Nephron (organoid): ENCODE measurements around the gene CBY2.

Experiments used
- H3K27ac Mint-ChIP-seq, 3 experiments: 2 replicates each; pipeline ENCODE4 v1.8.0; 2020; ENCODE audit warnings: mixed read lengths in 3 of 3, mild to moderate bottlenecking in 2 of 3, moderate library complexity in 1 of 3
- H3K27me3 Mint-ChIP-seq: 2 replicates; pipeline ENCODE4 v1.8.0; 2021; ENCODE audit warnings: low read depth, mild to moderate bottlenecking, moderate library complexity, mixed read lengths
- H3K36me3 Mint-ChIP-seq: 2 replicates; pipeline ENCODE4 v1.8.0; 2020; ENCODE audit warnings: low read depth, mixed read lengths
- H3K4me1 Mint-ChIP-seq: 2 replicates; pipeline ENCODE4 v1.8.0; 2020; ENCODE audit warnings: mixed read lengths
- H3K4me3 Mint-ChIP-seq, 3 experiments: 2 replicates each; pipeline ENCODE4 v1.8.0; 2020; ENCODE audit warnings: mild to moderate bottlenecking in 3 of 3, mixed read lengths in 3 of 3, moderate library complexity in 2 of 3
- H3K9me3 Mint-ChIP-seq: 2 replicates; pipeline ENCODE4 v1.8.0; 2020; ENCODE audit warnings: mixed read lengths
- CTCF ChIP-seq, 3 experiments: fragments of 200-600 bp; sonication (generic); IDR thresholded peaks; one replicate each; pipeline ENCODE4 v1.5.0; 2021; ENCODE audit warnings: antibody characterized with exemption in 3 of 3; ENCODE audit not compliant: unreplicated experiment in 3 of 3

CBY2 gene

DNA sequence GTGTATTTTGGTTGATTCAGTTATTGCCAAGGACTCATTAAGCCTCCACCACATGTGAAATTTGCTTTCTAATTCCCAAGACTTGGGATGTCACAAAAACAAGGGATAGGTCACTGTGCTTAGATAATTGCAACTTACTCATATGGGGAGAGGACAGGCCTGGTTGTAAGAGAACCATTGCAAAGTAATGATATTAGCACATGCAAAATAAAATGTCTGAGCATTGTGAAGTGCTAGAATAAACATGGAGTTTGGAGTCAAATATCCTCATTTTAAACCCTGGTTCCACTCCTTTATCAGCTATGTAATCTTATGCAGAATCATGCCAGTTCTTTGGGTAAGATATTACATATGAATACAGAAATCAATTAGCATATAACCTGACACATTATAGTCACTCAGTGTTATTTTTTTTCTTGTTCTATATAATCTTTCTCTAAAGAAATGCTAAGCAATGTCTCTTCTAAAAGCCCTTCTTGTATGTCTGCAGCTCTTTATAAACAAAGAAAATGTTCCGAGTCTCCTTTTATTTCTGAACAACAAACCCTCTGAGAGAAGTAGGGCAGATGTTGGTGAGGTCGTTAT lies 5.5 kb downstream of the CBY2 start:
- Mint-ChIP-seq H3K4me1 (peaks cover 6% of the 10 kb centered on the region), H3K27me3 (peaks cover 16% of the 10 kb centered on the region), H3K4me3 (no peak overlapping the region), H3K36me3 (no peaks in the 10 kb centered on the region), H3K27ac (peak overlapping the region in 1 of 3 experiments; percentile 21), H3K9me3 (peaks cover 2% of the 10 kb centered on the region)
- no peak for TF ChIP-seq CTCF (IDR thresholded peaks at IDR 0.05; ENCODE audit: unreplicated experiment in 3 of 3)

- Mint-ChIP-seq H3K4me1 (peaks cover under 1% of the 10 kb centered on the region), H3K27ac (no peak overlapping the region), H3K27me3 (peaks cover 6% of the 10 kb centered on the region), H3K9me3 (peaks cover 2% of the 10 kb centered on the region), H3K4me3 (no peak overlapping the region), H3K36me3 (no peaks in the 10 kb centered on the region)
- no peak for TF ChIP-seq CTCF (IDR thresholded peaks at IDR 0.05; ENCODE audit: unreplicated experiment in 3 of 3)
Measured at GRCh38 chr13:45711951-45712350, 9.8 kb downstream of the CBY2 start.

DNA sequence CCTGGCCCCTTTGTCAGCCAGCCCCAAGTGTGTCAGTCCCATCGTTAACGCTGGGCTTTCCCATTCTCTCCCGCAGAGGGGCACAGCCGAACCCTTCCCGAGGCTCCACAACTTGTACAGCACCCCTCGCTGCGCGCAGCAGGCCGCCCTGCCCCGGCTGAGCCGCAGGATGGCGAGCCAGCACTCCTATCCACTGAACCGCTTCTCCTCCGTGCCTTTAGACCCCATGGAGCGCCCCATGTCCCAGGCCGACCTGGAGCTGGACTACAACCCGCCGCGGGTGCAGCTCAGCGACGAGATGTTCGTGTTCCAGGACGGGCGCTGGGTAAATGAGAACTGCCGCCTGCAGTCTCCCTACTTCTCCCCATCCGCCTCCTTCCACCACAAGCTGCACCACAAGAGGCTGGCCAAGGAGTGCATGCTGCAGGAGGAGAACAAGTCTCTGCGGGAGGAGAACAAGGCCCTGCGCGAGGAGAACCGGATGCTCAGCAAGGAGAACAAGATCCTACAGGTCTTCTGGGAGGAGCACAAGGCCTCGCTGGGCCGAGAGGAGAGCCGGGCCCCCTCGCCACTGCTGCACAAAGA lies 11.1 kb downstream of the CBY2 start:
- Mint-ChIP-seq H3K4me1 (peaks cover 13% of the 10 kb centered on the region), H3K27ac (no peak overlapping the region)

GRCh38 chr13:45713721-45714120 lies 11.6 kb downstream of the CBY2 start:
- H3K27ac Mint-ChIP-seq, result no peak overlapping the region
- H3K36me3 Mint-ChIP-seq, result no peaks in the 10 kb centered on the region
- H3K27me3 Mint-ChIP-seq, result peaks cover 6% of the 10 kb centered on the region
- no peak for TF ChIP-seq CTCF (IDR thresholded peaks at IDR 0.05; ENCODE audit: unreplicated experiment in 3 of 3)
- H3K4me3 Mint-ChIP-seq, result no peak overlapping the region
- H3K4me1 Mint-ChIP-seq, result peaks cover 18% of the 10 kb centered on the region
- H3K9me3 Mint-ChIP-seq, result peaks cover 2% of the 10 kb centered on the region

More for the DNA sequence above, 11.1 kb downstream of the CBY2 start:
- no peaks in the 10 kb centered on the region for H3K36me3 Mint-ChIP-seq
- H3K27me3 Mint-ChIP-seq, result peaks cover 6% of the 10 kb centered on the region
- H3K4me3 Mint-ChIP-seq, result no peak overlapping the region
- H3K9me3 Mint-ChIP-seq, result peaks cover 2% of the 10 kb centered on the region
- no peak for TF ChIP-seq CTCF (IDR thresholded peaks at IDR 0.05; ENCODE audit: unreplicated experiment in 3 of 3)

DNA sequence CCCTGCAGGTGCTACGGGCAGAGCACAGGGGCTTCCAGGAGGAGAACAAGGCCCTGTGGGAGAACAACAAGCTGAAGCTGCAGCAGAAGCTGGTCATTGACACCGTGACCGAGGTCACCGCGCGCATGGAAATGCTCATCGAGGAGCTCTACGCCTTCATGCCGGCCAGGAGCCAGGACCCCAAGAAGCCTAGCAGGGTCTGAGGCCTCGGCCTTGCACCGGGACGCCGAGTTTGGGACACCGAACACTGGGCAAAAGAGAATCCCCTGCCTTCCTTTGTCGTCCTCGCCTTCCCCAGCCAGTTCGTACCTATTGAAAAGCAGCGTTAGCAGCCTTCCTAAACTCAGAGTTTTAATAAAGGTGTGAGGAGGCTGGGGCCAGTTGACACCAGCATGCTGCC lies 12.1 kb downstream of the CBY2 start:
- Mint-ChIP-seq H3K27ac (no peak overlapping the region), H3K27me3 (peaks cover 6% of the 10 kb centered on the region), H3K9me3 (peaks cover 2% of the 10 kb centered on the region), H3K4me3 (no peak overlapping the region), H3K4me1 (peaks cover 22% of the 10 kb centered on the region), H3K36me3 (no peaks in the 10 kb centered on the region)
- TF ChIP-seq CTCF (IDR thresholded peaks at IDR 0.05; ENCODE audit: unreplicated experiment in 3 of 3), result no peak

- H3K4me1 Mint-ChIP-seq, result peaks cover 34% of the 10 kb centered on the region
- H3K27ac Mint-ChIP-seq, result no peak overlapping the region
- no peak for TF ChIP-seq CTCF (IDR thresholded peaks at IDR 0.05; ENCODE audit: unreplicated experiment in 3 of 3)
- H3K4me3 Mint-ChIP-seq, result no peak overlapping the region
- H3K27me3 Mint-ChIP-seq, result peaks cover 6% of the 10 kb centered on the region
- H3K9me3 Mint-ChIP-seq, result peaks cover 2% of the 10 kb centered on the region
- H3K36me3 Mint-ChIP-seq, result no peaks in the 10 kb centered on the region
Measured at GRCh38 chr13:45715351-45715750, 13.2 kb downstream of the CBY2 start.
